ENCODE results near the gene KCNMA1.

The KCNMA1 gene

GRCh38 chr10:77285529-77286182, 352.0 kb downstream of the KCNMA1 start:
- no peak overlapping the region for H3K4me3 ChIP-seq (ENCODE audit: low read depth, low read length)
- TF ChIP-seq, protein P1, sequence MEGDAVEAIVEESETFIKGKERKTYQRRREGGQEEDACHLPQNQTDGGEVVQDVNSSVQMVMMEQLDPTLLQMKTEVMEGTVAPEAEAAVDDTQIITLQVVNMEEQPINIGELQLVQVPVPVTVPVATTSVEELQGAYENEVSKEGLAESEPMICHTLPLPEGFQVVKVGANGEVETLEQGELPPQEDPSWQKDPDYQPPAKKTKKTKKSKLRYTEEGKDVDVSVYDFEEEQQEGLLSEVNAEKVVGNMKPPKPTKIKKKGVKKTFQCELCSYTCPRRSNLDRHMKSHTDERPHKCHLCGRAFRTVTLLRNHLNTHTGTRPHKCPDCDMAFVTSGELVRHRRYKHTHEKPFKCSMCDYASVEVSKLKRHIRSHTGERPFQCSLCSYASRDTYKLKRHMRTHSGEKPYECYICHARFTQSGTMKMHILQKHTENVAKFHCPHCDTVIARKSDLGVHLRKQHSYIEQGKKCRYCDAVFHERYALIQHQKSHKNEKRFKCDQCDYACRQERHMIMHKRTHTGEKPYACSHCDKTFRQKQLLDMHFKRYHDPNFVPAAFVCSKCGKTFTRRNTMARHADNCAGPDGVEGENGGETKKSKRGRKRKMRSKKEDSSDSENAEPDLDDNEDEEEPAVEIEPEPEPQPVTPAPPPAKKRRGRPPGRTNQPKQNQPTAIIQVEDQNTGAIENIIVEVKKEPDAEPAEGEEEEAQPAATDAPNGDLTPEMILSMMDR (IDR thresholded peaks at IDR 0.05; ENCODE audit: low read depth, low read length): no peak

DNA sequence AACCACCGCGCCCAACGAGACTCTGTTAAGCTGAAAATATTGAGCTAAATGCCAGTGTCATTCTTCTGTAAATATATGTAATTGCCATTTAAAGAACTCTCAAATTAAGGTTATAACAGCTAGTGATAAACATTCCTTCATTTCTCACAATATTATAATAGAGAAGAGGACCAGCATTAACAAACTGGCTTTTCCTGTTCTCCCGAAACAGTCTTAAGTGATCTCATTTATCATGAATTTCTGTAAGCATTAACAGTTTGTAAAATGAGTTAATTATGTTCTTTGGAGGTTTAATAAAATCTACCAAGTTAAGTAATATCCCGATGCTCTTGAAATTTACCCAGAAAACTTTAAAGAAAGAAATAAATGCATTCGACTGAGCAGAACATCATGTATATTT, 352.8 kb downstream of the KCNMA1 start:
- H3K4me3 ChIP-seq (ENCODE audit: low read depth, low read length): no peak overlapping the region
- TF ChIP-seq, protein P1 (IDR thresholded peaks at IDR 0.05; ENCODE audit: low read depth, low read length): no peak

DNA sequence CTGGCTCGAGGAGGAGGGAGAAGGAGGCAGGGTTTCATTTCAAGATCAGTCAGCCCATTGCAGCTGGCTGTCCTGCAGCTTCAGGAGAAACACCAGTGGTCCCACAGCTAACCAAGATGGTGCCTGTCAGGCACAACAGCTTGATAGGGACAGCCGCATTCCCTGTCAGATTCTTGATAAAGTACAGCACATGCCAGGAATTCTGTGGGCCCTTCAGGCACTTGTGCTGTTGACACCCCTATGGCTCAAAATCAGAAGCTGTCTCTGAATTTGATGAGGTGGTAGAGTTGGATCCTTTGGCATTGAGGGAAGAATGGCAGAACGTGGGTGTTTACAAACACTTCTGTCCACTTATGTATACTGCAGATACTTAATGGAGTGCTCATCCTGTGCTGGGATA, 354.3 kb downstream of the KCNMA1 start:
- no peak overlapping the region for H3K4me3 ChIP-seq (ENCODE audit: low read depth, low read length)
- TF ChIP-seq, protein P1 (IDR thresholded peaks at IDR 0.05; ENCODE audit: low read depth, low read length): no peak

DNA sequence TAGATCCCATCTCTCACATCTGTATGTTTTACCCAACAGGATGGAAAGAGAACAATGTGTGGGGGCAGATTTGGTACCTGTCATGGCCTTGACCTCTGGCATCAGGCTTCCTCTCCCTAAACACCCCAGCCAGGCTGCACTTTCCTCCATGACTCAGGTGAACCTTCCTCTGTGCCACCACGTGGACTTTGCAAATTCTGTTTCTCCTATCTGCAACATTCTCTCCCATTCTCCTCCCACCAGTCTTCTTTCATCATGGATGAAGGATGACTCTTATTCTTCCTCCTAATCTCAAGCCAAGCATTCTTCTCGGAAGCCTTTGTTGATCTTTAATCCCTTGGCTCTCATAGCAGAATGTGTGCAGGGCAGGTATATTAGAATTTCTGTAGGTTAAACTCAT, 355.4 kb downstream of the KCNMA1 start:
- H3K4me3 ChIP-seq (ENCODE audit: low read depth, low read length): no peak overlapping the region
- TF ChIP-seq, protein P1 (IDR thresholded peaks at IDR 0.05; ENCODE audit: low read depth, low read length): no peak

DNA sequence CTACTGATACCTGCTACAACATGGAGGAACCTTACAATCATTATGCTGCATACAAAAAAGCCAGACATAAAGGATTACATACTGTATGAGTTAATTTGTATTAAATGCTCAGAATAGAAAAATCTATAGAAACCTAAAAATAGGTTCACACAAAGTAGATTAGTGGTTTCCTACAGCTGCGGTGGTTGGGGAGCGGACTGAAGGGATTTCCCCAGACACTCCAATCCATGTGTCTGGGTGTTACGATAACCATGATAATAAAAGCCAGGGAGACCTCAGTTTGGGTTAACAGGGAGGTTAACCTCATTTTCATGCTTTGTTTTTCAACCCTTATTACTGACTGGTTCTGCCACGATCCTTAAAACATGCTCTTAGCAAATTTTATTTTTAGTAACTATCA, 355.9 kb downstream of the KCNMA1 start:
- TF ChIP-seq, protein P1 (IDR thresholded peaks at IDR 0.05; ENCODE audit: low read depth, low read length): no peak

GRCh38 chr10:77279207-77279606, 358.4 kb downstream of the KCNMA1 start:
- no peak overlapping the region for H3K4me3 ChIP-seq (ENCODE audit: low read depth, low read length)
- TF ChIP-seq, protein P1 (IDR thresholded peaks at IDR 0.05; ENCODE audit: low read depth, low read length): no peak

More for the DNA sequence above, 355.9 kb downstream of the KCNMA1 start:
- no peak overlapping the region for H3K4me3 ChIP-seq (ENCODE audit: low read depth, low read length)

- TF ChIP-seq, protein P1 (IDR thresholded peaks at IDR 0.05; ENCODE audit: low read depth, low read length): no peak
- H3K4me3 ChIP-seq (ENCODE audit: low read depth, low read length): no peak overlapping the region
These were observed 363.4 kb downstream of the KCNMA1 start for GRCh38 chr10:77274046-77274795.
